Measurements from ENCODE around the gene COA3. TPM values are rescaled to one million over a fixed set of nuclear protein-coding genes. Genes with fewer than 3 reads are reported as not detected.

COA3 gene
- total RNA-seq, 1 experiment from 2014 or later = 41.0 TPM

GRCh38 chr17:42748908-42749798 lies 49.4 kb downstream of the COA3 start:
- CTCF ChIA-PET = interaction anchor here (0.5 to 4.3 kb wide), 6 partner anchors 11 to 228 kb away, joined by 3 to 23 read pairs (median 4); partner anchors contain the start of gene BECN1
- peaks cover 2% of the 10 kb centered on the region for H3K4me1 Mint-ChIP-seq (ENCODE audit: insufficient read depth, unreplicated experiment)

DNA sequence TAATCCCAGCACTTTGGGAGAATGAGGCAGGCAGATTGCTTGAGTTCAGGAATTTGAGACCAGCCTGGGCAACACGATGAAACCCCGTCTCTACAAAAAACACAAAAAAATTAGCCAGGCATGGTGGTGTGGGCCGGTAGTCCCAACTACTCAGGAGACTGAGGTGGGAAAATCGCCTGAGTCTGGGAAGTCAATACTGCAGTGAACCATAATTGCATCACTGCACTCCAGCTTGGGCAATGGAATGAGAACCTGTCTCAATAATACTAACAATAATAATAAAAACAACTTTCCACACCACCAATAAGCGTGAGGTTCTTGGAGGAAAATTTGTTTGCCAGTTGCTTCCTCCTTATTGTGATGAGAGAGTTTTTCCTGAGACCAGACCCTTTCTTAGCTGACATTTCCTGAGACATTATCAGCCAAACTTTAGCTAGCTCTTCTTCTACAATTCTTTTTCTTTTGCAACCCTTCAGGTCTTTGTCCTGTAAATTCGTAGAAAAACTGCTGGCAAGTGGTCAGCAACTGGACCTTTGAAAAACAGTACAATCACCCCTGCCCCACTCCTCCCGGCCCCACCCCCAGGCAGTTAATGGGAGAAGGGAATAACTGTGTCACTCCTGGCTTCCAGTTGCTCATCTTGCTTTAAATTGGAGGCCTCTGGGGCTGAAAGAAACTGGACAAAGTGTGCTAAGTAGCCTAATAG lies 50.1 kb downstream of the COA3 start:
- Mint-ChIP-seq H3K27me3 (ENCODE audit: insufficient read depth, unreplicated experiment) (no peaks in the 10 kb centered on the region), H3K4me1 (ENCODE audit: insufficient read depth, unreplicated experiment) (peaks cover 10% of the 10 kb centered on the region), H3K4me3 (ENCODE audit: unreplicated experiment) (no peak overlapping the region), H3K36me3 (ENCODE audit: insufficient read depth, unreplicated experiment) (no peaks in the 10 kb centered on the region), H3K9me3 (ENCODE audit: unreplicated experiment) (no peaks in the 10 kb centered on the region), H3K27ac (ENCODE audit: low read depth, unreplicated experiment) (no peak overlapping the region)
- ChIA-PET CTCF (interaction anchor here (0.5 to 4.3 kb wide), 3 partner anchors 12 to 229 kb away, joined by 3 to 23 read pairs (median 3); no protein-coding TSS in a partner anchor), POLR2A (interaction anchor here (1.0 kb wide), 1 partner anchor 25 kb away, joined by 3 read pairs; the partner anchor contains the start of gene VPS25)
- no TSS peak for BruUV-seq (replicated peaks)
- no peak for DNase-seq (ENCODE audit: unreplicated experiment)
- intact Hi-C loops (cut with micrococcal nuclease) = no loop called here
- TF ChIP-seq, protein P1, sequence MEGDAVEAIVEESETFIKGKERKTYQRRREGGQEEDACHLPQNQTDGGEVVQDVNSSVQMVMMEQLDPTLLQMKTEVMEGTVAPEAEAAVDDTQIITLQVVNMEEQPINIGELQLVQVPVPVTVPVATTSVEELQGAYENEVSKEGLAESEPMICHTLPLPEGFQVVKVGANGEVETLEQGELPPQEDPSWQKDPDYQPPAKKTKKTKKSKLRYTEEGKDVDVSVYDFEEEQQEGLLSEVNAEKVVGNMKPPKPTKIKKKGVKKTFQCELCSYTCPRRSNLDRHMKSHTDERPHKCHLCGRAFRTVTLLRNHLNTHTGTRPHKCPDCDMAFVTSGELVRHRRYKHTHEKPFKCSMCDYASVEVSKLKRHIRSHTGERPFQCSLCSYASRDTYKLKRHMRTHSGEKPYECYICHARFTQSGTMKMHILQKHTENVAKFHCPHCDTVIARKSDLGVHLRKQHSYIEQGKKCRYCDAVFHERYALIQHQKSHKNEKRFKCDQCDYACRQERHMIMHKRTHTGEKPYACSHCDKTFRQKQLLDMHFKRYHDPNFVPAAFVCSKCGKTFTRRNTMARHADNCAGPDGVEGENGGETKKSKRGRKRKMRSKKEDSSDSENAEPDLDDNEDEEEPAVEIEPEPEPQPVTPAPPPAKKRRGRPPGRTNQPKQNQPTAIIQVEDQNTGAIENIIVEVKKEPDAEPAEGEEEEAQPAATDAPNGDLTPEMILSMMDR (IDR thresholded peaks at IDR 0.05; ENCODE audit: unreplicated experiment) = no peak

More at GRCh38 chr17:42748908-42749798, 49.4 kb downstream of the COA3 start:
- POLR2A ChIA-PET = interaction anchor here (0.9 to 1.3 kb wide), 5 partner anchors 24 to 171 kb away, joined by 3 to 4 read pairs (median 3); partner anchors contain the start of genes BECN1, CNTD1, COA3 and PSMC3IP
- no peaks in the 10 kb centered on the region for H3K27me3 Mint-ChIP-seq (ENCODE audit: insufficient read depth, unreplicated experiment)
- no peak overlapping the region for H3K4me3 Mint-ChIP-seq (ENCODE audit: unreplicated experiment)
- H3K9me3 Mint-ChIP-seq (ENCODE audit: unreplicated experiment) = no peaks in the 10 kb centered on the region
- no peak for DNase-seq (ENCODE audit: unreplicated experiment)
- no peaks in the 10 kb centered on the region for H3K36me3 Mint-ChIP-seq (ENCODE audit: insufficient read depth, unreplicated experiment)
- TF ChIP-seq, protein P1 (IDR thresholded peaks at IDR 0.05; ENCODE audit: unreplicated experiment) = no peak
- no peak overlapping the region for H3K27ac Mint-ChIP-seq (ENCODE audit: low read depth, unreplicated experiment)
- no TSS peak for BruUV-seq (replicated peaks)
- intact Hi-C loops (cut with micrococcal nuclease) = no loop called here

Small RNA genes within 50 kb of the gene (microRNA-seq; reads per million reads assigned to microRNA genes)
- 0.66 reads per million for gene MIR6781

Other genes starting within 250 kb of the COA3 start
- gene HSD17B1, start 245.8 kb downstream of the COA3 start, total RNA-seq (2022) = 13.0 and 18.1 TPM in 2 replicates
- 82.6 and 89.2 TPM in 2 replicates for gene COASY, start 236.6 kb downstream of the COA3 start, total RNA-seq (2022)
- 37.3 and 39.6 TPM in 2 replicates for gene MLX, start 231.6 kb downstream of the COA3 start, total RNA-seq (2022)
- 10.3 and 12.0 TPM in 2 replicates for gene PSMC3IP, start 221.0 kb downstream of the COA3 start, total RNA-seq (2022)
- gene RETREG3, start 189.3 kb downstream of the COA3 start, total RNA-seq (2022) = 45.2 and 46.0 TPM in 2 replicates
- gene TUBG1, start 189.0 kb downstream of the COA3 start, total RNA-seq (2022) = 57.8 and 60.2 TPM in 2 replicates
- 21.3 and 23.4 TPM in 2 replicates for gene TUBG2, start 139.4 kb downstream of the COA3 start, total RNA-seq (2022)
- gene PLEKHH3, start 121.7 kb downstream of the COA3 start, total RNA-seq (2022) = 12.5 and 12.9 TPM in 2 replicates
- 0.21 and 0.22 TPM in 2 replicates for gene CCR10, start 116.9 kb downstream of the COA3 start, total RNA-seq (2022)
- 1.2 and 1.5 TPM in 2 replicates for gene CNTNAP1, start 116.2 kb downstream of the COA3 start, total RNA-seq (2022)
- gene EZH1, start 53.7 kb downstream of the COA3 start, total RNA-seq (2022) = 31.1 and 31.7 TPM in 2 replicates
- not detected in 2 replicates for gene RAMP2, start 37.5 kb downstream of the COA3 start, total RNA-seq (2022)
- 84.3 and 96.0 TPM in 2 replicates for gene VPS25, start 25.3 kb downstream of the COA3 start, total RNA-seq (2022)
- 2.3 and 5.4 TPM in 2 replicates for gene WNK4, start 18.1 kb downstream of the COA3 start, total RNA-seq (2022)
- not detected in 2 replicates for gene CNTD1, start 157 bp upstream of the COA3 start, total RNA-seq (2022)
- 78.8 and 81.5 TPM in 2 replicates for gene BECN1, start 25.6 kb upstream of the COA3 start, total RNA-seq (2022)
- gene PSME3, start 34.7 kb upstream of the COA3 start, total RNA-seq (2022) = 220 and 232 TPM in 2 replicates
- gene AOC2, start 45.9 kb upstream of the COA3 start, total RNA-seq (2022) = 2.6 and 2.9 TPM in 2 replicates
- gene AOC3, start 52.5 kb upstream of the COA3 start, total RNA-seq (2022) = 0.44 and 0.71 TPM in 2 replicates
- not detected in 2 replicates for gene G6PC1, start 102.1 kb upstream of the COA3 start, total RNA-seq (2022)
- gene AARSD1, start 165.8 kb upstream of the COA3 start, total RNA-seq (2022) = 48.9 and 79.9 TPM in 2 replicates
- 0.83 and 0.96 TPM in 2 replicates for gene PTGES3L, start 181.4 kb upstream of the COA3 start, total RNA-seq (2022)
- 13.4 and 14.2 TPM in 2 replicates for gene RUNDC1, start 181.9 kb upstream of the COA3 start, total RNA-seq (2022)
- gene RPL27, start 199.7 kb upstream of the COA3 start, total RNA-seq (2022) = 970 and 1,226 TPM in 2 replicates
- gene IFI35, start 208.1 kb upstream of the COA3 start, total RNA-seq (2022) = 6.3 and 7.3 TPM in 2 replicates
- 61.0 and 105 TPM in 2 replicates for gene VAT1, start 223.7 kb upstream of the COA3 start, total RNA-seq (2022)
- 0.16 TPM in 1 of 2 replicates, not detected in the other for gene RND2, start 226.5 kb upstream of the COA3 start, total RNA-seq (2022)